ENCODE measurements around the gene CCDC188.

CCDC188 gene

GRCh38 chr22:20123366-20124082, 27.3 kb downstream of the CCDC188 start:
- DNase-seq (ENCODE audit: extremely low read depth in 1 of 2, low read depth in 1 of 2): no peak

- DNase-seq (ENCODE audit: extremely low read depth in 1 of 2, low read depth in 1 of 2): no peak
Observed at GRCh38 chr22:20121856-20122415, 28.9 kb downstream of the CCDC188 start.

- DNase-seq (ENCODE audit: extremely low read depth in 1 of 2, low read depth in 1 of 2): no peak
Observed at GRCh38 chr22:20118300-20119020, 32.4 kb downstream of the CCDC188 start.

- no peak for DNase-seq (ENCODE audit: extremely low read depth in 1 of 2, low read depth in 1 of 2)
Observed at GRCh38 chr22:20117633-20118299, 33.1 kb downstream of the CCDC188 start.

- peak; percentile 91 to 95 for DNase-seq (ENCODE audit: extremely low read depth in 1 of 2, low read depth in 1 of 2)
Observed at GRCh38 chr22:20116951-20117632, 33.8 kb downstream of the CCDC188 start, which contains the start of gene TRMT2A. TRMT2A (minus strand) TSS chr22:20117226; CDS start chr22:20116906, 320 bp downstream.

- DNase-seq (ENCODE audit: extremely low read depth in 1 of 2, low read depth in 1 of 2): no peak
Observed at GRCh38 chr22:20116376-20116950, 34.4 kb downstream of the CCDC188 start.

- no peak for DNase-seq (ENCODE audit: extremely low read depth in 1 of 2, low read depth in 1 of 2)
Observed at GRCh38 chr22:20115691-20116375, 35.0 kb downstream of the CCDC188 start, which contains the start of gene RANBP1. RANBP1 (plus strand) TSS chr22:20116104; CDS start chr22:20116185, 81 bp downstream.

GRCh38 chr22:20114506-20115475, 36.1 kb downstream of the CCDC188 start:
- no peak for DNase-seq (ENCODE audit: extremely low read depth in 1 of 2, low read depth in 1 of 2)

GRCh38 chr22:20113551-20114310, 37.1 kb downstream of the CCDC188 start:
- no peak for DNase-seq (ENCODE audit: extremely low read depth in 1 of 2, low read depth in 1 of 2)

GRCh38 chr22:20112623-20113511, 38.0 kb downstream of the CCDC188 start:
- DNase-seq (ENCODE audit: extremely low read depth in 1 of 2, low read depth in 1 of 2): no peak

- no peak for DNase-seq (ENCODE audit: extremely low read depth in 1 of 2, low read depth in 1 of 2)
Observed at GRCh38 chr22:20111689-20112622, 38.9 kb downstream of the CCDC188 start.

GRCh38 chr22:20111045-20111688, 39.7 kb downstream of the CCDC188 start:
- DNase-seq (ENCODE audit: extremely low read depth in 1 of 2, low read depth in 1 of 2): no peak

GRCh38 chr22:20110359-20110985, 40.4 kb downstream of the CCDC188 start:
- DNase-seq (ENCODE audit: extremely low read depth in 1 of 2, low read depth in 1 of 2): no peak

GRCh38 chr22:20109411-20110358, 41.2 kb downstream of the CCDC188 start:
- no peak for DNase-seq (ENCODE audit: extremely low read depth in 1 of 2, low read depth in 1 of 2)

Data from activated CD8-positive, alpha-beta memory T cell treated with anti-CD3 and anti-CD28 coated beads for 1 hour (primary cell).